ENCODE data around the gene MYO1D. TPM values are rescaled to one million over a fixed set of nuclear protein-coding genes. Genes with fewer than 3 reads are reported as not detected.
"Not testable (repeated sequence)": the region's sequence is repeated elsewhere in the genome, so short reads cannot be mapped to it uniquely, and the experiment has no call there.

The MYO1D gene
- 10 to 100 TPM; 60.4 to 89.0 (median 82.5) TPM for total RNA-seq

GRCh38 chr17:32876417-32877163 is at the start of gene MYO1D:
Gene MYO1D (minus strand): TSS chr17:32877124. CDS start chr17:32876872, 252 bp downstream.
- 0 to 1% methylated on average over 15 to 42 of the region's 101 CpGs for WGBS, 2 donors
- TF ChIP-seq POLR2A (IDR thresholded peaks at IDR 0.05) (peak in 1 of 2 donors; percentile 19), CTCF (IDR thresholded peaks at IDR 0.05) (no peak)
- peak; percentile 48 to 90 for DNase-seq (ENCODE audit: low spot score in 2 of 2)
- peak within 1 kb of the TSS; percentile 100 for H3K4me3 ChIP-seq (ENCODE audit: low read depth, poor library complexity, severe bottlenecking)
- intact Hi-C loops (cut with DNase I; ENCODE audit: low total_unique reads), result no loop called here

GRCh38 chr17:32926183-32926582 is 49.3 kb upstream of the MYO1D start:
- DNase-seq (ENCODE audit: low spot score in 2 of 2), result no peak
- intact Hi-C loops (cut with DNase I; ENCODE audit: low total_unique reads), result no loop called here
- no peak for TF ChIP-seq CTCF (IDR thresholded peaks at IDR 0.05)
- no peak for TF ChIP-seq POLR2A (IDR thresholded peaks at IDR 0.05)
- 92 to 95% methylated on average over 5 of the region's 5 CpGs for WGBS, 2 donors
- H3K4me3 ChIP-seq (ENCODE audit: low read depth, poor library complexity, severe bottlenecking), result no peak overlapping the region

GRCh38 chr17:32923905-32924304 is 47.0 kb upstream of the MYO1D start:
- WGBS, 2 donors, result 93 to 95% methylated on average over 3 of the region's 3 CpGs
- intact Hi-C loops (cut with DNase I; ENCODE audit: low total_unique reads); DNase-seq (ENCODE audit: low spot score in 2 of 2); H3K4me3 ChIP-seq (ENCODE audit: low read depth, poor library complexity, severe bottlenecking): not testable (repeated sequence)

GRCh38 chr17:32921017-32921416 is 44.1 kb upstream of the MYO1D start:
- no peak overlapping the region for H3K4me3 ChIP-seq (ENCODE audit: low read depth, poor library complexity, severe bottlenecking)
- WGBS, 2 donors, result 92 to 97% methylated on average over 10 of the region's 10 CpGs
- TF ChIP-seq CTCF (IDR thresholded peaks at IDR 0.05) (no peak), POLR2A (IDR thresholded peaks at IDR 0.05) (no peak)
- intact Hi-C loops (cut with DNase I; ENCODE audit: low total_unique reads), result no loop called here
- peak in 1 of 2 donors; percentile 40 for DNase-seq (ENCODE audit: low spot score in 2 of 2)

- 78 to 82% methylated on average over 8 of the region's 8 CpGs for WGBS, 2 donors
- TF ChIP-seq POLR2A (IDR thresholded peaks at IDR 0.05), result no peak
- TF ChIP-seq CTCF (IDR thresholded peaks at IDR 0.05), result no peak
- DNase-seq (ENCODE audit: low spot score in 2 of 2), result peak in 1 of 2 donors; percentile 56
- intact Hi-C loops (cut with DNase I; ENCODE audit: low total_unique reads), result no loop called here
- no peak overlapping the region for H3K4me3 ChIP-seq (ENCODE audit: low read depth, poor library complexity, severe bottlenecking)
Measured at GRCh38 chr17:32920293-32920692, 43.4 kb upstream of the MYO1D start.

GRCh38 chr17:32919876-32920275 is 43.0 kb upstream of the MYO1D start:
- intact Hi-C loops (cut with DNase I; ENCODE audit: low total_unique reads); H3K4me3 ChIP-seq (ENCODE audit: low read depth, poor library complexity, severe bottlenecking); DNase-seq (ENCODE audit: low spot score in 2 of 2): not testable (repeated sequence)
- 81 to 87% methylated on average over 4 of the region's 4 CpGs for WGBS, 2 donors

GRCh38 chr17:32917842-32918241 is 40.9 kb upstream of the MYO1D start:
- intact Hi-C loops (cut with DNase I; ENCODE audit: low total_unique reads), result no loop called here
- H3K4me3 ChIP-seq (ENCODE audit: low read depth, poor library complexity, severe bottlenecking), result no peak overlapping the region
- no peak for TF ChIP-seq CTCF (IDR thresholded peaks at IDR 0.05)
- TF ChIP-seq POLR2A (IDR thresholded peaks at IDR 0.05), result no peak
- WGBS, 2 donors, result 86 to 95% methylated on average over 5 of the region's 5 CpGs
- DNase-seq (ENCODE audit: low spot score in 2 of 2), result no peak
